AG04449 (cell line): ENCODE measurements around the gene DHODH.
"Not testable (repeated sequence)": the region's sequence is repeated elsewhere in the genome, so short reads cannot be mapped to it uniquely, and the experiment has no call there.

Experiments used
- CTCF ChIA-PET: fragments of 350-600 bp; formaldehyde crosslinking; extraction: SDS; loops from one replicate; lab custom pipeline; 2021; ENCODE audit warnings: antibody characterized with exemption; lab: Yijun Ruan, JAX
- POLR2A ChIA-PET: fragments of 400-600, 350-600 bp; formaldehyde crosslinking; extraction: SDS; loops from one replicate; lab custom pipeline; 2020; ENCODE audit warnings: antibody characterized with exemption, inconsistent platforms; lab: Yijun Ruan, JAX
- DNase-seq: peaks from one replicate; pipeline ENCODE4 v3.0.0-alpha.2; 2010; ENCODE audit warnings: low read depth, low spot score
- H3K4me3 ChIP-seq: 2 replicates; pipeline ENCODE4 v1.5.1; 2011; ENCODE audit warnings: low read depth, mild to moderate bottlenecking, control low read depth, low read length
- CTCF ChIP-seq: IDR thresholded peaks from one replicate; pipeline ENCODE4 v1.5.1; 2011; ENCODE audit warnings: mild to moderate bottlenecking, moderate library complexity, low read length, control low read depth, inconsistent platforms; ENCODE audit not compliant: insufficient read depth; ENCODE audit errors: missing control alignments

DHODH gene

GRCh38 chr16:72055911-72056310 is 47.4 kb downstream of the DHODH start:
- no peak for DNase-seq
- ChIA-PET POLR2A (no interaction called here), CTCF (interaction anchor here (1.2 kb wide), 1 partner anchor 11 kb away, joined by 3 read pairs; no protein-coding TSS in a partner anchor)
- TF ChIP-seq CTCF = no peak
- no peak overlapping the region for H3K4me3 ChIP-seq

GRCh38 chr16:72057313-72057712 is 48.8 kb downstream of the DHODH start:
- POLR2A ChIA-PET, H3K4me3 ChIP-seq, DNase-seq: not testable (repeated sequence)
- CTCF ChIA-PET = interaction anchor here (0.6 kb wide), 1 partner anchor 224 kb away, joined by 3 read pairs; no protein-coding TSS in a partner anchor

- H3K4me3 ChIP-seq, POLR2A ChIA-PET, DNase-seq: not testable (repeated sequence)
- CTCF ChIA-PET = interaction anchor here (1.1 kb wide), 1 partner anchor 9 kb away, joined by 4 read pairs; no protein-coding TSS in a partner anchor
Observed at GRCh38 chr16:72059060-72059459, 50.5 kb downstream of the DHODH start.

- ChIA-PET CTCF (interaction anchor here (1.1 kb wide), 1 partner anchor 8 kb away, joined by 4 read pairs; no protein-coding TSS in a partner anchor), POLR2A (no interaction called here)
- no peak for DNase-seq
- no peak for TF ChIP-seq CTCF
- H3K4me3 ChIP-seq = no peak overlapping the region
Observed at GRCh38 chr16:72060405-72060804, 51.9 kb downstream of the DHODH start.

GRCh38 chr16:72061564-72061963 is 53.0 kb downstream of the DHODH start:
- TF ChIP-seq CTCF = no peak
- ChIA-PET CTCF (interaction anchor here (1.1 kb wide), 1 partner anchor 38 kb away, joined by 3 read pairs; no protein-coding TSS in a partner anchor), POLR2A (no interaction called here)
- DNase-seq = no peak
- no peak overlapping the region for H3K4me3 ChIP-seq

GRCh38 chr16:72064361-72064894 is 55.9 kb downstream of the DHODH start:
- ChIA-PET CTCF (interaction anchor here (0.7 to 1.2 kb wide), 2 partner anchors 10 to 36 kb away, joined by 3 to 5 read pairs; partner anchors contain the start of gene HP), POLR2A (no interaction called here)
- no peak overlapping the region for H3K4me3 ChIP-seq
- TF ChIP-seq CTCF = no peak
- no peak for DNase-seq

- peak; percentile 44 for TF ChIP-seq CTCF
- H3K4me3 ChIP-seq = no peak overlapping the region
- no peak for DNase-seq
- CTCF ChIA-PET = interaction anchor here (0.7 to 3.0 kb wide), 17 partner anchors 9 to 45 kb away, joined by 3 to 16 read pairs (median 5); partner anchors contain the start of genes DHX38, HP and TXNL4B
- POLR2A ChIA-PET = no interaction called here
Observed at GRCh38 chr16:72066747-72067146, 58.2 kb downstream of the DHODH start.
